NCI-H2196 treated with DMSO at 0.1 percent for 48 hours (cell line): ENCODE results near the gene CAPN12.
"Not testable (repeated sequence)": the region's sequence is repeated elsewhere in the genome, so short reads cannot be mapped to it uniquely, and the experiment has no call there.

Experiments
- DNase-seq: peaks from one replicate; lab custom pipeline; 2025; ENCODE audit not compliant: unreplicated experiment; lab: John Stamatoyannopoulos, UW

CAPN12 gene, protein sequence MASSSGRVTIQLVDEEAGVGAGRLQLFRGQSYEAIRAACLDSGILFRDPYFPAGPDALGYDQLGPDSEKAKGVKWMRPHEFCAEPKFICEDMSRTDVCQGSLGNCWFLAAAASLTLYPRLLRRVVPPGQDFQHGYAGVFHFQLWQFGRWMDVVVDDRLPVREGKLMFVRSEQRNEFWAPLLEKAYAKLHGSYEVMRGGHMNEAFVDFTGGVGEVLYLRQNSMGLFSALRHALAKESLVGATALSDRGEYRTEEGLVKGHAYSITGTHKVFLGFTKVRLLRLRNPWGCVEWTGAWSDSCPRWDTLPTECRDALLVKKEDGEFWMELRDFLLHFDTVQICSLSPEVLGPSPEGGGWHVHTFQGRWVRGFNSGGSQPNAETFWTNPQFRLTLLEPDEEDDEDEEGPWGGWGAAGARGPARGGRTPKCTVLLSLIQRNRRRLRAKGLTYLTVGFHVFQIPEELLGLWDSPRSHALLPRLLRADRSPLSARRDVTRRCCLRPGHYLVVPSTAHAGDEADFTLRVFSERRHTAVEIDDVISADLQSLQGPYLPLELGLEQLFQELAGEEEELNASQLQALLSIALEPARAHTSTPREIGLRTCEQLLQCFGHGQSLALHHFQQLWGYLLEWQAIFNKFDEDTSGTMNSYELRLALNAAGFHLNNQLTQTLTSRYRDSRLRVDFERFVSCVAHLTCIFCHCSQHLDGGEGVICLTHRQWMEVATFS

DNA sequence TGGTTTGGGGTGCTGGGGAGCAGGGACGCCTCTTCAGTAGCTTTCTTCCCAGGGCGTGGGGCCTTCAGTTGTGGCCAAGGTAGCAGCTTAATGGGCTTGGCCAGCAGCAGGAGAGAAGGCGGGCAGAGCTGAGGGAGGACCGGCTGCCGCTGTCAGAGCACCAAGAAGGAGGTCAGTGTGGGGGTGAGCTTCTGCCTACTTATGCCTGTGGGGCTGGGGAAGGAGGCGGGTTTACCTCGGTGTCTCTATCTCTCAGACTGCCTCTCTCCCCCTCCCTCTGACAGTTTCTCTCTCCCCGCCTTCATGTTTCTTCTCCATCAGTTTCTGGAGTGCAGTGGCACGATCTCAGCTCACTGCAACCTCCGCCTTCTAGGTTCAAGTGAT lies at the start of gene CAPN12:
Gene CAPN12, minus strand, starts transcription at position 177 of the 384 bp plus-strand sequence. CDS start 309 bp downstream, outside the sequence.
- DNase-seq = no peak

DNA sequence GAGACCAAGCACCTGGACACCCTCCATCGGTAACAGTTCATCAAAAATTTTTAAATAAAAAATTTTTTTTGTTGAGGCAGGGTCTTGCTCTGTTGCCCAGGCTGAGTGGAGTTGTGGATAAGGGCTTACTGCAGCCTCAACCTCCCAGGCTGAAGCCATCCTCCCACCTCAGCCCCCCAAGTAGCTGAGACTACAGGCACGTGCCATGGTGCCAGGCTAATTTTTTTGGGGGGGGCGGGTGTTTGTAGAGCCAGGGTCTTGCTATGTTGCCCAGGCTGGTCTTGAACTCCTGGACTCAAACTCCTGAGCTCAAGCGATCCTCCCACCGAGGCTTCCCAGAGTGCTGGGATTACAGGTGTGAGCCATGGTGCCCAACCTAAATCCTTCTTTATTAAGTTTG lies 49.4 kb upstream of the CAPN12 start:
- DNase-seq = no peak

DNA sequence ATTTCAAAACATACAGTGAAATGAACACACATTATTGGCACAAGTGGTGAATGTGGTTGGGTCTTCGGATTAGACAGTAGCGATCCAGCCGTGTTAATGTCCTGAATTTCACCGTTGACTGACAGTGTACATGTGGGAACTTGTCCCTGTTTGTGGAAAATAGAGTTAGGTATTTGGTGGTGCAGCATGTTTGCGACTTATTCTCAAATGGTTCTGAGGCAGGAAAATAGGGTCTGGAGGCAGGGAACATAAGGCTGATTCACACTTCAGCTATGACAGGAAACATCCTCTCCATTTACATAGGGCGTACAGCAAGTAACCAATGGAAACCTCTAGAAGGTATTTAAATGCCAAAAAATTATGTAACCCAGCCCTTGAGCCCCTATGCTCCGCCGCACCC lies 48.9 kb upstream of the CAPN12 start:
- no peak for DNase-seq

DNA sequence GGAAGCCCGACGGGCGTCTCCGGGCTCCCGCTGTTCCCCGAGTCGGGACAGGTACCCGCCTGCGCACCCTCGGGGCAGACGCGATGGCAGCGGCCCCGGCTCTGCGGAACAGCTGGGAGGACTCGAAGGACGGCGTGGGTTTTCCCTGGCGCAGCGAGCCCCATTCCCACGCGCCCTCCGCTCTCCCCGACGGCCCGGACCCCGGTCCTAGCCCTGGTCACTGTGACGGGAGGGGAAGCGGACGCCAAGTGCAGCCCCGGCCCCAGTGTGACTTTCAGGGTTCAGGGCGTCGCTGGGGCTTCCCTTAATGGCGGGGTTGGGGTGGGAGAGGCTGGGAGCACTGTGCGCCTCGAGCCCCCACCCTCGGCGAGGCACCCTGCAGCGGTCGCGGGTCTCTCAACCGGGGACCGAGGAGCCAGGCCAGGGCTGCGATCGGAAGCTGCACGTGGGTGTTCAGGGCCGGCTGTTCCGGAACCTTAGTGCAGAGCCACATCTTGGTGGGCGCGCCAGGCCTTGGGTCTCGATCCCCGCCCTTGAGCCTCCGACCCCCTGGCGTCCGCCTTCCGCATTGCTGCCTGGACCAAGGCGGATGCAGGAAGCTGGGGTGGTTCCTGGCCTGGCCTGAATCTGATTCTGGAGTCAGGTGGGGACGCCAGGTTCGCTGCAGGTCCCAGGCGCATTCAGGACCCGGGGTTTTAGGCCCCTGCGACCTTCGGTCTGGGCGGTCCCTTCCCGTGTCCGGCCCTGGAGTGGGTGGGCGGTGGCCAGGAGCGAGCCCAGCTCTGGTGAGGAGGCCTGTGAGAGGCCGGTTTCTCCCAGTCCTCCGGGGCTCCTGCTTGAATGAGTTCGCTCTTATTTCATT lies 48.2 kb upstream of the CAPN12 start:
- DNase-seq = no peak

DNA sequence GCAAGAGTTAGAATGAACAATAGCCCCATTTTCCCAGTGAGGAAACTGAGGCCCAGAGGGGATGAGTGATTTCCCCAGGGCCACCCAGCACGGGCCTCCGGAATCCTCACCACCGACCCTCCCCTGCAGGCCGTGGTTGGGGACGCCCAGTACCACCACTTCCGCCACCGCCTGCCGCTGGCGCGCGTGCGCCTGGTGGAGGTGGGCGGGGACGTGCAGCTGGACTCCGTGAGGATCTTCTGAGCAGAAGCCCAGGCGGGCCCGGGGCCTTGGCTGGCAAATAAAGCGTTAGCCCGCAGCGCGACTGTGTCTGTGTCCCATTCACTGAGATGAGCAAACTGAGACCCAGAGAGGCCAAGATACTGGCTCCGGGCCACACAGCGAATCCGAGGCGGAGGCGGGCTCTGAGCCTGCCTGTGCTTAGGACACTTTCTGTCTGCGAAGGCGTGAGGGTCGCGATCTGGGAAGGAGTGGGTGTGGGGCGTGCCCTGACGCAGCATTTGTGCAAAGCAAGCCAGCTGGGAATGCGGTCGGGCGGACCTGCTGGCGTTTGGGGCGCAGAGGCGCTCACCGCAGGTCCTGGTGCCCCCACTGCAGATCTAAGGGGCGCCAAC lies 47.3 kb upstream of the CAPN12 start:
- not testable (repeated sequence) for DNase-seq

DNA sequence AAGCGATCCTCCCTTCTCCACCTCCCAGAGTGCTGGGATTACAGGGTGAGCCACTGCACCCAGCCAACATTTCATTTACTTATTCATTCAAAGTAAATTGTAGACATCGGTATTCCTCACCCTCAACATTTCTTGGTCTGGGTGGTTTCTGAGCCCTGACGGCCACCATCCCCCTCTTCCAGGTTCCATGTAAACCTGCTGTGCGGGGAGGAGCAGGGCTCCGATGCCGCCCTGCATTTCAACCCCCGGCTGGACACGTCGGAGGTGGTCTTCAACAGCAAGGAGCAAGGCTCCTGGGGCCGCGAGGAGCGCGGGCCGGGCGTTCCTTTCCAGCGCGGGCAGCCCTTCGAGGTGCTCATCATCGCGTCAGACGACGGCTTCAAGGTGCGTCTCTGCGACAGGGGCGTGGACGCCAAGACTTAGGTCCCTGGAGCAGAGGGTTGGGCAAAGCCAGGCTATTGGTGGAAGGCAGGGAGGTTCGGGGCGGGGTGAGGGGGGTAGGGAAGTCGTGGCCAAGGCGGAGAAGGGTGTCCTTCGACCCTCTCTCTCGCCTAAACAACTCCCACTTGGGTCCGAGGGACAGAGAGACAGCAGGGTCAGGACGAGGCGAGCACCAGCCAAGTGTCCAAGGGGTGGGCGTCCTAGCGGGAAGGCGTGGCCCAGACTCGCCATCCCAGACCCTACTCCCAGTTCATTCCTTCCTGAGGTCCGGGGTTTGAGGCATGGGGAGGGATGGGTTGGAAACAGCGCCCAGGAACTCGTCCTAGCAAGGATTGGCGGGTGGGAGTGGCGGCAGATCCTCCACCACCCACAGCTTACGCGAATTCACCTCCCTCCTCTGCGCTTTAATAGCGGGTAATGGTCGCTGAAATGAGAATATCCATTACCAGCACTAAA lies 46.5 kb upstream of the CAPN12 start:
- not testable (repeated sequence) for DNase-seq

DNA sequence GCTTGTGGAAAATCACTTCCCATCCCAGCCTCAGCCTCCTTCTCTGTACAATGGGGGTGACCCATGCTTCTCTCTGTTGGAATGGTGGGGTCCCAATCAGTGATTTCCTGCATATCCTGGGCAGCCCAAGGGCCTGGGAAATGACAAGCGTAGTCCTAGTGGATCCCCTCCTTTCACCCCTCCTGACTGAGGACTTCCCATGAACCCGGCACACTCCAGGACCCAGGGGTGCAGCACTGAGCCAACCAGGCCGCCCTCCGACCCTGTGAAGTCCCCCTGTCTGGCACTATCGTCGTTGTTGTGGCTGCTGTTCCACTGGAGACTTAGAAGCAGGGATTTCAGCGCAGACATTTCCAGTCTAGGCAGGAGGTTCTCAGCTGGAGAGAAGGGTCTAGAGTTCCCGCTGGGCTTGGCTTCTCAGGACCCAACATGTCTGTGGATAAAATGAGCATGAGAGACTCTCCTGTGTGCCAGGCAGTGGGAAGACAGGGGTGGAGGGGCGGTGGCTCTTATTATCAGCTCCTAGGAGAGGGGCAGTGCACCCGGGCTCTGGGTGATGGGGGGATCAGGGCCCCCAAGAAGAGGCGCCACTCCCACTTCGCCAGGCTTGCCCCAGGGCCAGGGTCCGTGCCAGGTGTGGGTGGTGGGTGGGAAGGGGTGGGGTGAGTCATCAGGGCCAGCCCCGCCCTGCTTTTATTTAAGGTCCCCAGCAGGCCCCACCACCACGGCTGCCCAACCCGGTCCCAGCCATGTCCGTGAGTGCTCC lies 44.4 kb upstream of the CAPN12 start, which contains the start of gene LGALS7B:
Gene LGALS7B, plus strand, starts transcription at position 723 of the 766 bp plus-strand sequence. Its CDS starts 27 bp downstream, at position 750.
- no peak for DNase-seq

DNA sequence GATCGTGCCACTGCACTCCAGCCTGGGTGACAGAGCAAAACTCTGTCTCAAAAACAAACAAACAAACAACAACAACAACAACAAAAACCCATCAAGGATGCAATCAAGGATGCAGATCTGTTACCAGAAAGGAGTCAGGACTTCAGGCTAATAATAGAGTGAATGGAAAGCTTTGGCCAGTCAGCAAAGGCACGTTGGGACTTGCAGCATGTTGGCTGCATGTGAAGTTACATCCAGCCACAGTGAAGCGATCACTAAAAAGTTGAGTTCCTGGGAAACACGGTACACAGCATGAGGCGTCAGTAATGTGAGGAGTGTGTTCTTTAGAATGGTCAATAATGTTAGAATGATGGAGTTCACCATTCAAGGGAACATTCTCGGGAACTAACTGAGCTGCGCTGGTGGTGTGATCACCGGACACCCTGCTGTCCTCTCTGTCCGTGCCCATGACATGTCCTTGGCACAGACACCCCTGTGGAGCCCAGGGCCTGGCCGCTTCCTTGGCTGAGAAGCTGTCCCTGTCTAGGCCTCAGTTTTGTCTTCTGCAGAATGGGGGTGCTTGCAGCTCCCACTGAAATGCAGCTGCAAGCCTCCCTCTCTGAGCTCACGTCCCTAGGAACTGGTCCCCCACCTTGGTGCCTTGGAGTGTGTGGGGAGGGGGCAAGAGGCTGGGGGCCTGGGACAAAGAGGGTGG lies 42.4 kb upstream of the CAPN12 start:
- no peak for DNase-seq

DNA sequence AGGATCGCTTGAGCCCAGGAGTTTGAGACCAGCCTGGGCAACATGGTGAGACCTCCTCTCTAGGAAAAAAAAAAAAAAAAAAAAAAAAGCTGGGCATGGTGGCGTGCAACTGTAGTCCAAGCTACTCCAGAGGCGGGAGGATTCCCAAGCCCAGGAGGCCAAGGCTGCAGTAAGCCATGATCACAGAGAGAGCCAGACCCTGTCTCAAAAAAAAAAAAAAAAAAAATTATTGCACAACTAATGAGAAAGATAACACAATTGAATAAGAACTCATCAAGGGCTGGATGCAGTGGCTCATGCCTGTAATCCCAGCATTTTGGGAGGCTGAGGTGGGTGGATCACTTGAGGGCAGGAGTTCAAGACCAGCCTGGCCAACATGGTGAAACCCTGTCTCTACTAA lies 41.8 kb upstream of the CAPN12 start:
- not testable (repeated sequence) for DNase-seq

DNA sequence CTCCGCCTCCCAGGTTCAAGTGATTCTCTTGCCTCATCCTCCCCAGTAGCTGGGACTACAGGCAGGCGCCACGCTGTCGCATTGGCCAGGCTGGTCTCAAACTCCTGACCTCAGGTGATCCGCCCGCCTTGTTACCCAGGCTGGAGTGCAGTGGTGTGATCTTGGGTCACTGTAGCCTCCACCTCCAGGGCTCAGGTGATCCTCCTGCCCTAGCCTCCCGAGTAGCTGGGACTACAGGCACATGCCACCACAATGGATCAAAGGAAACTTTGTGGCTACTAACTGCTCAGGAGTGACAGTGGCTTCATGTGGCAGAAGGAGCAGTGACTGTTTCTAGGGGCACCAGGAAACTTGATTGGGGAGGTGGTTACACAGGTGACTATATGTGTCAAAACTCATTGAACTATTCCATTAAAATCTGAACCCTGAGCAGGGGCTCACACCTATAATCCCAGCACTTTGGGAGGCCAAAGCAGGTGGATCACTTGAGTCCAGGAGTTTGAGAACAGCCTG lies 41.0 kb upstream of the CAPN12 start:
- DNase-seq = no peak

DNA sequence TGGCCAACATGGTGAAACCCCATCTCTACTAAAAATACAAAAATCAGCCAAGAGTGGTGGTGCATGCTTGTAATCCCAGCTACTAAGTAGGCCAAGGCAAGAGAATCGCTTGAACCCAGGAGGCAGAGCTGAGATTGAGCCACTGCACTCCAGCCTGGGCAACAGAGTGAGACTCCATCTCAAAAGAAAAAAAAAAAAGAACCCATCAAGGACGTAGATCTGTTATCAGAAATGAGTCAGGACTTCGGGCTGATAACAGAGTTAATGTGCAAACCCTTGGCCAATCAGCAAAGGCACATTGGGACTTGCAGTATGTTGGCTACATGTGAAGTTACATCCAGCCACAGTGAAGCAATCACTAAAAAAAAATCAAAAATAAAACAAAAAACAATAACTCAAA lies 40.0 kb upstream of the CAPN12 start:
- DNase-seq = no peak

DNA sequence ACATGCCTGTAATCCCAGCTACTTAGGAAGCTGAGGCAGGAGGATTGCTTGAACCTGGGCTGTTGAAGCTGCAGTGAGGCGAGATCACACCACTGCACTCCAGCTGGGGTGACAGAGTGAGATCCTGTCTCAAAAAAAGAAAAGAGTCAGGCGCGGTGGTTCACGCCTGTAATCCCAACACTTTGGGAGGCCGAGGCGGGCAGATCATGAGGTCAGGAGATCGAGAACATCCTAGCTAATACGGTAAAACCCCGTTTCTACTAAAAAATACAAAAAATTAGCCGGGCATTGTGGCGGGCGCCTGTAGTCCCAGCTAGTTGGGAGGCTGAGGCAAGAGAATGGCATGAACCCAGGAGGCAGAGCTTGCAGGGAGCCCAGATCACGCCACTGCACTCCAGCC lies 37.9 kb upstream of the CAPN12 start:
- DNase-seq = not testable (repeated sequence)

DNA sequence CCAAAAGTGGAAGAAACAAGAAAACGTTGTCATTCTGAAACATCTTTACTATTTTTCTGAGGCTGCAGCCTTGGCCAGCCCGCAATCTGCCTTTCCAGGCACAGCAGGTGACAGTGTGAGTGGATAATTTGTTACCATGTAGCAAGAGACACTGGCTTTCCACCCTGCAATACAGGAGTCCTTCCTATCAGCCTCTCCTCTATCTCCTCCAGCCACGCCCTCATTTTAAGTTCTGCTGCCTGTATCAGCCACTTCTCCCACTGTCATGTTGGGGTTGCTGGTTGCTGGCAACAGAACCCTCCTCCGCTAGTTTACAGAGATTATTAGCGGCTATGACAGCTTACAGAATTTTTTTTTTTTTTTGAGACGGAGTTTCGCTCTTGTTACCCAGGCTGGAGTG lies 36.8 kb upstream of the CAPN12 start:
- DNase-seq = no peak

DNA sequence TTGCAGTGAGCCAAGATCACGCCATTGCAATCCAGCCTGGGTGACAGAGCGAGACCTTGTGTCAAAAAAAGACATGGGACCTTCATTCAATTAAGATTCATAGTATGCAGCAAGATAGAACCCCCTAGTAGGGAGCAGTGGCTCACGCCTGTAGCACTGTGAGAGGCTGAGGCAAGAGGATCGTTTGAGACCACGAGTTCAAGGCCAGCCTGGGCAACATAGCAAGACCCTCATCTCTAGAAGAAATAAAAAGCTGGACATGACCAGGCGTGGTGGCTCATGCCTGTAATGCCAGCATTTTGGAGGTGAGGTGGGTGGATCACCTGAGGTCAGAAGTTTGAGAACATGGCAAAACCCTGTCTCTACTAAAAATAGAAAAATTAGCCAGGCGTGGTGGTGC lies 36.2 kb upstream of the CAPN12 start:
- DNase-seq = no peak

DNA sequence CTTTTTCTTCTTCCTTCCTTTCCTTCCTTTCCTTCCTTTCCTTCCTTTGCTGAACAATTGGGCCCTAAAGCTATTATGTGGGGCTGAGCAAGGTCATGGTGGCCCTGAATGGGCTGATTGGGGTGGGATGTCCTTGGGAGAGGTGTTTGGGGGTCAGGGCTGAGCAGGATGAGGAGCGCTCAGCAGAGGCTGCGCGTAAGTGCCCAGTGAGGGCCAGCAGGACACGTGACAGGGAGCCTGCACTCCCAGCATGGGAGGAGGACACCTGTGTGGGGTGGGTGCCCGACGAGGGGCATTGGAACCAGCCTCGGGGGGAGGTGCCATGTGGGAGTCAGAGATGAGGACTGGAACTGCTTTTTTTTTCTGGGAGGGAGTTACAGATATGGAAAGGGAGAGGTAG lies 34.5 kb upstream of the CAPN12 start:
- no peak for DNase-seq

DNA sequence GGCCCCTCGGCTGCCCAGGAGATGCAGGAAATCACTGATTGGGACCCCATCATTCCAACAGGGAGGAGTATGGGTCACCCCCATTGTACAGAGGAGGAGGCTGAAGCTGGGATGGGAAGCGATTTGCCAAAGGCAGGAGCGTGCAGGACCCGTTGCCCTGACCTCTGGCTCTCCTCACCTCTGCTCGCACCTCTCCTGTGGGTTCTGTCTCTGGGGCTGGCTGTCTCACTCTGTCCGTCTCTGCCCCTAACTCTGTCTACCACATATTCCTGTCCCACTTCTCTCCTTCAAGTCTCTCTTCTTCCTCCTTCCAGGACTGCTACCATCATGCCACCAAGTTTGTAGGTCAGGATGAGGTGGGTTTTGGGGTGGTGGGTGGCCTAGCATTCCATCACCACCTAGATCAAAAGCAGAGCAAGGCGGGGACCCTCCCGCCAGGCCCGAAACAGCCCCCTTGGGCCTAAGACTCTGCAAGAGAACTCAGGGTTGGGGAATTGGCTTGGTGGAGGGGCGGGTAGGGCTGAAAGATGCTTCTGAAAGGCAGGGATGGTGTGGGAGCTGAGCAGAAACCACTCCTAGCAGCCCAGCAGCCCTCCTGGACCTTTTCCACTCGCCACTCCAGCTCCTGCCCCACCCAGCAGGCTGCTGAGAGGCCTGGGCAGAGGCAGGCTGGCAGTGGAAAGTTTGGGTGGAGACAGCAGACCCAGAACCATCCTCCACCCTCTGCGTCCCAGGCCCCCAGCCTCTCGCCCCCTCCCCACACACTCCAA lies 30.1 kb upstream of the CAPN12 start:
- DNase-seq = no peak

DNA sequence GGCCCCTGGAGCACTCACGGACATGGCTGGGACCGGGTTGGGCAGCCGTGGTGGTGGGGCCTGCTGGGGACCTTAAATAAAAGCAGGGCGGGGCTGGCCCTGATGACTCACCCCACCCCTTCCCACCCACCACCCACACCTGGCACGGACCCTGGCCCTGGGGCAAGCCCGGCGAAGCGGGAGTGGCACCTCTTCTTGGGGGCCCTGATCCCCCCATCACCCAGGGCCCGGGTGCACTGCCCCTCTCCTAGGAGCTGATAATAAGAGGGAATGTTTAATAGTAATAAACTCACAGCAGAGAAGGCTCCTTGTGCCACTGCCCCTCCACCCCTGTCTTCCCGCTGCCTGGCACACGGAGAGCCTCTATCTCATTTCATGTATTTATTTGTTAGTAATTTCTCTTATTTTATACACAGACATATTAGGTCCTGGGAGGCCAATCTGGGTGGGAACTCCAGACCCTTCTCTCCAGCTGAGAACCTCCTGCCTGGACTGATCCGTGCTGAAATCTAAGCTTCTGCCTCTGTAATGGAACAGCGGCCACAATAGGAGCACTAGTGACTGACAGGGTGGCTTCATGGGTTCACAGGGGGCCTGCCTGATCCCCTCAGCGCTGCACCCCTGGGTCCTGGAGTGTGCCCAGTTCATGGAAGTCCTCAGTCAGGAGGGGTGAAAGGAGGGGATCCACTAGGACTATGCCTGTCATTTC lies 29.3 kb upstream of the CAPN12 start, which contains the start of gene LGALS7:
Gene LGALS7, minus strand, starts transcription at position 49 of the 709 bp plus-strand sequence. Its CDS starts 25 bp downstream, at position 24.
- no peak for DNase-seq
